GM19023 (cell line): Measurements from ENCODE around the gene IL31.
"Not testable (repeated sequence)": the region's sequence is repeated elsewhere in the genome, so short reads cannot be mapped to it uniquely, and the experiment has no call there.

Experiments
- ATAC-seq: cut with Tn5 transposase; IDR thresholded peaks from one replicate; pipeline ENCODE4 v1.9.1; 2021; ENCODE audit warnings: mild to moderate bottlenecking, moderate library complexity; ENCODE audit not compliant: unreplicated experiment

IL31 gene

DNA sequence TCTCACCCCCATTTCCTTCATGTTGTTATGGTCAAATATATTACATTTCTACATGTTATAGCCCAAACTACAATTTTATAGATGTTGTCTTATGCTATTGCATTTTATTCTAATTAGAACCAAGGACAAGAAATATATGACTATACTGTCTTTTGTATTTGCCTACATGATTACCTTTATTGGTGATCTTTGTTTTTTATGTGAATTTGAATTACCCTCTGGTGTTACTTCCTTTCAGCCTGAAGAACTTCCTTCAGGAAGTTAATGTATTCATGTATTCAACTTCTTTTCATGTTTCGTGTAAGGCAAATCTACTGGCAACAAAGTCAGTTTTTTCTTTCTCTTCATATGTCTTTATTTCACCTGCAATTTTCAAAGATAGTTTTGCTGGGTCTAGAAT, 20.8 kb upstream of the IL31 start:
- ATAC-seq, result no peak

DNA sequence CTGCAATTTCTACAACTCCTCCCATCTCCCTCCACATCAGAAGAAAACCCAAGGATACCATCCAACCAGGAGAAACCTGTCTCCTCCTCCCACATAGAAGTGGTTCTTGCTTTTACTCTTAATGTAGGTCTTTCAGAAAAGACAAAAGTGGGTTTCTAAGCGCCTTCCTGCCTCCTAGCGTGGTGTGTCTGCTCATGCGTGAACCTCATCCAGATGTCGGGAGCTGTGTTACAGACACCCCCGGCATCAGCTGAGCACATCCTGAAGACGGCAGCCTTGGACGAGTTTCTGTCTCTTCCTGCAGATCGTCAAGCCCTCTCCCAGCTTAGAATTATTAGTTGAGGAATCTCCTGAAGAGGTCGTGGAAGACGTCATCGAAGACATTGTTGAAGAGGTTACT, 18.4 kb upstream of the IL31 start:
- no peak for ATAC-seq

DNA sequence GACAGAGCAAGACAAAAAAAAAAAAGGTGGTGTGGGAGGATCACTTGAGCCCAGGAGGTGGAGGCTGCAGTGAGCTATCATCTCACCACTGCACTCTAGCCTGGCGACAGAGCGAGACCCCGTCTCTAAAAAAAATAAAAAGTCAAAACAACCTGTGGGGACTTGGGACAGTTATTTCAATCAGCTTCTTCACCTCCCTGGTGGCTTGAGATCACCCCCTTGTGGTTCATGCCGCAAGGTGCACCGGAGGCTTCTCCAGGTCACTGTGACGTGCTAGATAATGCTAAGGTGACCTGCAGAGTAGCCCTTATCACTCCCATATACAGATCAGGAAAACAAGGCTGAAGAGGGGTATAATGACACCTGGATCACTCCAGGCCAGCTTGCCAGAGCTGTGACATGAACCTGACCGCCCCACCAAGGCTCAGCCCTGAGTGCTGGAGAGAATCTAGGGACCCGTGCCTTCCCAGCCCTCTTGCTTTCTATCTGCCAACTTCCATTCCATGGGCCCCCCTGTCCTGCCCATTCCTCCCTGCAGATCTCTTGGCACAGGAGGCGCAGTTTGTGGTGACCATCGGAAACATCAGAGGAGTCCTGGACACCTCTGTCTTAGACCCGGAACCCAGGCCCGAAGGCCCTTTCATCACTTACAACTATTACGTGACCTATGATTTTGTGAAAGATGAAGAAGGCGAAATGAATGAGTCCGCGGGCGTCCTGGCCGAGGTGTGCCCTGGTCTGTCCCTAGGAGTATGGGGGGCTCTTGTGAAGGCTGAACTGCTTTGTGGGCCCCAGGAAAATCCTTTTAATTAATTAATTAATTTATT, 17.0 kb upstream of the IL31 start:
- ATAC-seq, result no peak

DNA sequence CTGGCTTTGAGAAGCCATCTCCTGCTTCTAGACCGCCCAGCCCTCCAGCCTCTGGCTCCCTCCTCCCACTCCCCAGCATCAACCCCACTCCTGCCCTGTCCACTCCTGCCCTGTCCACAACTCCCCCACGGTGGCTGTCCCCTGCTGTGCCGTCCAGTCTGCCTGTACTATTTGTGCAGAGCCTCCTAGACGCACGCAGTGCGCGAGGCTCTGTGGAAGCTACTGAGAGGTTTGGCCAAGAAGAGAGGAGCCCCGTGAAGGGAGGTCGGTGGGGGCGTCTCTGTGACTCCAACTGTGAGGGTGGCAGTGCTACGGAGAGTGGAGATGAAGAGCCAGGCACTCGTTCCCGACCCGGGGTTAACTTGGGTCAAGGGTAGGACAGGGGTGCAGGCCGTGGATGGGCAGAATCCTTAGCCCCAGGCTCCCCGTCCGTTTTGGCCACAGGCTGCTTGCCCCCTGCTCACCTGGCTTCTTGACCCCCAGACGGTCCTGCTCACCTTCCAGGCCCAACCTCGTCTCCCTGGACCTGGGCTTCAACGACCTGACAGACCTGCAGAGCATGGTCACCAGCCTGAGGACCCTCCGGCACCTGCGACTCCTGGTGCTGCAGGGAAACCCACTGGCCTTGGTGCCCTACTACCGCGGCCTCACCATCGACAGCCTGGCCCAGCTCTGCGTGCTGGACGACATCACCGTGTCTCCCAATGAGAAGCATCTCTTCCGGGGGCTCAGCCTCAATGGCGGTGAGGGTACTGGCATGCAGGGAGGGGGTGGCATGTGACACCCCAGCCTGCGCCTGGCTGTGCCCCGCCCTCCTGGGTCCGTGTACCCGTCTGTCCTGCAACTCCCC, 15.8 kb upstream of the IL31 start:
- no peak for ATAC-seq

GRCh38 chr12:122187466-122187865, 13.4 kb upstream of the IL31 start:
- no peak for ATAC-seq

DNA sequence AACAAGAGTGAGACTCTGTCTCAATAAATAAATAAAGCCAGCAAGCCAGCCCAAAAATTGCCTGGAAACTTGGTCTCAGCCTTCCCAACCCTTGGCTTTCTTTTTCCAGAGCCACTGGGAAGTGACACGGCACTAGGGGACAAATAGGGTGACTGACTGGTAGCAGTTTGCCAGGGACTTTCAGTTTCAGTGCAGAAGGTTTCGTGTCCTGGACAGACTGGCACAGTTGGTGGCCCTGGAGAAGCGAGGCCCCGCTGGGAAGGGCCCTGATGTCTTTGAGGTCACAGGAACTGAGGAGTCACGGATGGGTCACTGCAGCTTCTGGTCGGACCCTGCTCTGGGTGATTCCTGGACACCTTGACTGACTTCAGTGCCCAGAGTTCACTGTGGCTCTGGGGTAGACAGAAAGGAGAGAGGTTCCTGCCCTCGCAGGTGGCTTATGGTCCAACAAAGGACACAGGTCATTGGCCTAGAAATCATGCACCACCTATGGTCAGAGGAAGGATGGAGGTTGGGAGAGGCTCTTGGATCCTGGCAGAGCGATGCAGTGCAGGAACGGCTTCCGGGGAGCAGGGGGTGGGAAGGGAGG, 11.6 kb upstream of the IL31 start:
- no peak for ATAC-seq

- ATAC-seq, result no peak
Measured at GRCh38 chr12:122185079-122185478, 11.1 kb upstream of the IL31 start.

DNA sequence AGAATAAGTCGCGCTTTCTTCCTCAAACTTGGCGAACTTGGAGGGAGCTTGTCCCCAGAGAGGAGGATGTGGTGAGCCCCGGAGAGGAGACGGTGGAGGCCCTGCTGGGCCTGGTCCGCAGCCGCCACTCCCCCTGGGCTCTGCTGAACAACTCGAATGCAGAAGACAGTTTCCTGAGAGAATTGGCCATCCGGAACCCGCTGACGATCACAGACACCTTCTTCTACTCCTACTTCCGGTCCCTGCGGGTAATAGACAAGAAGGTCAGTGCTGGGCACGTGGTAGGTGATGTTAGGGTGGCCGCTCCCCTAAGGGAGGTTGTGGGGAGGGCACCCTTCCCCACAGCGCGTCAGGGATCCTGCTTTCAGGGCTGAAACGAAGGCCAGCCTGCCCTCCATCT, 10.5 kb upstream of the IL31 start:
- ATAC-seq, result no peak

- no peak for ATAC-seq
Measured at GRCh38 chr12:122183588-122183940, 9.5 kb upstream of the IL31 start.

GRCh38 chr12:122182887-122183587, 9.0 kb upstream of the IL31 start, which contains the start of gene LRRC43:
Gene LRRC43, plus strand, starts transcription at chr12:122183123. Its CDS starts 22 bp downstream, at chr12:122183145.
- no peak for ATAC-seq

GRCh38 chr12:122176473-122176872, 2.5 kb upstream of the IL31 start:
- not testable (repeated sequence) for ATAC-seq

- ATAC-seq, result no peak
Measured at GRCh38 chr12:122172262-122172939, 1.6 kb downstream of the IL31 start.

DNA sequence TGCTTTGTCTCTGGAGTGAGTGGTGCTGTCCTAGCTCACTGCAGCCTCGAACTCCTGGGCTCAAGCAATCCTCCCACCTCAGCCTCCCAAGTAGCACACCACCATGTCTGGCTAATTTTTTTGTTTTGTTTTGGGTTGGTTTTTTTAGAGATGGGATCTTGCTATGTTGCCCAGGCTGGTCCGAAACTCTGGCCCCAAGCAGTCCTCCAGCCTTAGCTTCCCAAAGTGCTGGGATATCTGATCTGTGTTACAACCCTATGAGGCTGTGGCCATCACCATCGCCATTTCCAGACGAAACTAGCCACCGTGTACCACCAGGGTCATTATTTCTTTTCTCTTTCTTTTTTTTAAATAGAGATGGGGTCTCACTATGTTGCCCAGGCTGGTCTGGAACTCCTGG, 2.6 kb downstream of the IL31 start:
- ATAC-seq, result no peak

GRCh38 chr12:122168492-122168891, 5.5 kb downstream of the IL31 start:
- no peak for ATAC-seq

DNA sequence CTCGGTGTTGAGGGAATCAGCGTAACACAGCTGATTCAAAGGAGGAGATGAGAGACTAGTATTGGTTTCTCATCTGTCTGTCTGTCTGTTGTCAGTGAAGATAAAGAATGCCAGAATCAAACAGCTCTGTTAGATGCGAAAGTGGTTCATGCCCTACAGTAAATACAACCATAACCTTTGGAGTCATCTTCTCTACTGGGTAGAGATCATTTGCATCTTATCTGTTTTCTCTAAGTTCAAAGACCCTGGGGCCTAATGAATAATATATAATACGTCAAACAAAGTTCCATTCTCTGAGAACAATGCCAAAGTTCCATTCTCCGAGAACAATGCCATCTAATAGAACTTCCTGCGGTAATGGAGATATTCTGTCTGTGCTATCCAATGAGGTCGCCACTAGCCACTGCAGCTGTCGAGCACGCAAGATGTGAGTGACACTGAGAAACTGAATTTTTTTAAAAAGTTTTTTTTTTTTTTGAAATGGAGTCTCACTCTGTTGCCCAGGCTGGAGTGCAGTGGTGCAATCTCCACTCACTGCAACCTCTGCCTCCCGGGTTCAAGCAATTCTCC, 6.6 kb downstream of the IL31 start:
- no peak for ATAC-seq

DNA sequence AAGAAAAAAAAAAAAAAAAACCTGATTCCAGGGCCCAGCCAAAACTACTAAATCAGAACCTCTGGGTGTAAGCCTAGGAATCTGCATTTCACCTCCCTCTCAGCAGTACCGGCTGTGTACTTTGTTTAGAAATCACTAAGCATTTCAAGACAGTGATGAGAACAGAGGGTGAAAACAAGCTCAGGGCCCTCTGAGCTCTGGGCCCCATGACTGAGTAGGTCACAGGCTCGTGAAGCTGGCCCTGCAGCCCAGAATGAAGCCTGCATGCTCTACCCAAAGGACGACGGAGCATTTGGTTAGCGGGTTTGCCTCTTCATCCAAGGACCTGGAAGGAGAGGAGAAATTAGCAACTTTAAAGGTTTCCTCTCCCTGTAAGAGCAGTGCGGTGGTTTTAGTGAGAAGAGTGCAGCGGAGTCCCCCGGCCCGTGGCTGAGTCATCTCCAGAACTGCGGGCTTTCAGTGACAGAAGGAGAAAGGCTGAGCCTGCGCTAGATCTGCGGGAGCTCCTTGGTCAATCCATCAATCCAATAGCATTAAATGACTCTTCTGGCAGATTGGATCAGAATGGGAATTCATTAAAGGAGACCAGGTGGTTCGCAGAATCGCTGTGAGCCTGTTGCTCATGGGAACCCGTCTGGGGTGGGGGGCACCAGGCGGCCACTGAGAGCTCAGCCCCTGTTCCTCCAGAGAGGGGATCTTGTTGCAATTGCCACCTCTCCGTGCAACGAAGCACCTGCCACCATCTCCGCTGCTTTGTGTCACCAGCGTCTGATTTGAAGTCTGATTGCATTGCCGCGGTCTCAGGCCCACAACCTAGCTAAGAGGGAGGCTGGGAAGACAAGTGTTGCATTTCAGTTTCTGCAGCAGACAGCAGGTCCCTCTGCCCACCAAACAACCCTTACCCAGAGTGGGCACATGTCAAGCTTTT, 7.3 kb downstream of the IL31 start:
- peak; percentile 71 for ATAC-seq

GRCh38 chr12:122162976-122163375, 11.0 kb downstream of the IL31 start:
- no peak for ATAC-seq

DNA sequence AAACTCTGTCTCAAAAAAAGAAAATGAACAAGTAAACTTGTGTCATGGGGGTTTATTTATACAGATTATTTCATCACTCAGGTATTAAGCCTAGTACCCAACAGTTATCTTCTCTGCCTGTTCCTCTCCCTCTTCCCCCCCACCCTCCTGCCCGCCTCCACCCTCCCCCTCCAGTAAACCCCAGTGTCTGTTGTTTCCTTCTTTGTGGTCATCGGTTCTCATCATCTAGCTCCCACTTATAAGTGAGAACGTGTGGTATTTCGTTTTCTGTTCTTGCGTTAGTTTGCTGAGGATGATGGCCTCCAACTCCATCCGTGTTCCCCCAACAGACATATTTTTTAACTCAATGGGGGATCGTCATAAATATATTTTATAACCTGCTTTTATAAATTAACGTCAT, 12.3 kb downstream of the IL31 start:
- ATAC-seq, result no peak

DNA sequence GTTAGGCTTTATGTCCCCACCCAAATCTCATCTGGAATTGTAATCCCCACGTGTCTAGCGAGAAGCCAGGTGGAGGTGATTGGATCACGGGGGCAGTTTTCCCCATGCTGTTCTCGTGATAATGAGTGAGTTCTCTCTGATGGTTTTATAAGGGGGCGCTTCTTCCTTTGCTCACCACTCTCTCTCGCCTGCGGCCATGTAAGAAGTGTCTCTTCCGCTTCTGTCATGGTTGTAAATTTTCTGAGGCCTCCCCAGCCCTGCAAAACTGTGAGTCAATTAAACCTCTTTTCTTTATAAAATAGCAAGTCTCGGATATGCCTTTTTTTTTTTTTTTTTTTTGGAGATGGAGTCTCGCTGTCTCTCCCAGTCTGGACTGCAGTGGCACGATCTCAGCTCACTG, 13.3 kb downstream of the IL31 start:
- no peak for ATAC-seq
